ENCODE data around the gene PCNX2.
A peak's percentile ranks its signal among the peaks of the same experiment; 100 is the strongest.

The PCNX2 gene

GRCh38 chr1:233295237-233295974 is at the start of gene PCNX2:
Gene PCNX2, minus strand, starts transcription at chr1:233295725. Its CDS starts 247 bp downstream, at chr1:233295478.
- DNase-seq (ENCODE audit: low read depth in 3 of 3) = peak; percentile 43 to 66 (median 59)

- DNase-seq (ENCODE audit: low read depth in 3 of 3) = no peak
These were observed 47.7 kb upstream of the PCNX2 start for GRCh38 chr1:233343262-233343661.

GRCh38 chr1:233342086-233342485 is 46.6 kb upstream of the PCNX2 start:
- DNase-seq (ENCODE audit: low read depth in 3 of 3) = no peak

GRCh38 chr1:233340966-233341516 is 45.5 kb upstream of the PCNX2 start:
- no peak for DNase-seq (ENCODE audit: low read depth in 3 of 3)

- no peak for DNase-seq (ENCODE audit: low read depth in 3 of 3)
These were observed 44.6 kb upstream of the PCNX2 start for GRCh38 chr1:233340031-233340555.

- no peak for DNase-seq (ENCODE audit: low read depth in 3 of 3)
These were observed 42.6 kb upstream of the PCNX2 start for GRCh38 chr1:233338102-233338501.

- no peak for DNase-seq (ENCODE audit: low read depth in 3 of 3)
These were observed 42.0 kb upstream of the PCNX2 start for GRCh38 chr1:233337505-233337904.

- DNase-seq (ENCODE audit: low read depth in 3 of 3) = no peak
These were observed 41.3 kb upstream of the PCNX2 start for GRCh38 chr1:233336554-233337456.

- no peak for DNase-seq (ENCODE audit: low read depth in 3 of 3)
These were observed 38.6 kb upstream of the PCNX2 start for GRCh38 chr1:233334092-233334491.

GRCh38 chr1:233333086-233333485 is 37.6 kb upstream of the PCNX2 start:
- no peak for DNase-seq (ENCODE audit: low read depth in 3 of 3)

GRCh38 chr1:233331676-233332519 is 36.4 kb upstream of the PCNX2 start:
- no peak for DNase-seq (ENCODE audit: low read depth in 3 of 3)

GRCh38 chr1:233328142-233328921 is 32.8 kb upstream of the PCNX2 start:
- peak in 1 of 3 donors; percentile 19 for DNase-seq (ENCODE audit: low read depth in 3 of 3)

- no peak for DNase-seq (ENCODE audit: low read depth in 3 of 3)
These were observed 32.2 kb upstream of the PCNX2 start, which contains the start of gene MAP3K21 for GRCh38 chr1:233327651-233328141. Gene MAP3K21, plus strand, starts transcription at chr1:233327724. Its CDS starts 305 bp downstream, at chr1:233328029.

GRCh38 chr1:233326811-233327650 is 31.5 kb upstream of the PCNX2 start:
- peak; percentile 77 to 88 (median 79) for DNase-seq (ENCODE audit: low read depth in 3 of 3)

GRCh38 chr1:233326319-233326718 is 30.8 kb upstream of the PCNX2 start:
- no peak for DNase-seq (ENCODE audit: low read depth in 3 of 3)

GRCh38 chr1:233323718-233324117 is 28.2 kb upstream of the PCNX2 start:
- DNase-seq (ENCODE audit: low read depth in 3 of 3) = no peak

GRCh38 chr1:233320023-233320422 is 24.5 kb upstream of the PCNX2 start:
- no peak for DNase-seq (ENCODE audit: low read depth in 3 of 3)

GRCh38 chr1:233319272-233319671 is 23.7 kb upstream of the PCNX2 start:
- no peak for DNase-seq (ENCODE audit: low read depth in 3 of 3)

GRCh38 chr1:233316473-233316872 is 20.9 kb upstream of the PCNX2 start:
- DNase-seq (ENCODE audit: low read depth in 3 of 3) = no peak

Measured in stimulated activated CD4-positive, alpha-beta T cell treated with anti-CD3 and anti-CD28 coated beads, TNF-alpha, amount 100 ng/mL, for 48 hours (primary cell).